Upper lobe of left lung (tissue), 4 donors: ENCODE results near the gene STARD7.
"Not testable (repeated sequence)": the region's sequence is repeated elsewhere in the genome, so short reads cannot be mapped to it uniquely, and the experiment has no call there.

ENCODE experiments used
- CTCF ChIP-seq, 6 experiments: fragments of 450-650 bp in 4 of 6; fragments of 200-600 bp in 2 of 6; sonication (generic) in 2 of 6; IDR thresholded peaks; one replicate each; pipeline ENCODE4 v1.5.1; 2016 to 2019; ENCODE audit warnings: antibody characterized with exemption in 6 of 6
- EP300 ChIP-seq, 4 donors: sonication (generic); formaldehyde crosslinking; IDR thresholded peaks; one replicate each; pipeline ENCODE4 v1.5.1; 2017; ENCODE audit warnings: antibody characterized with exemption in 4 of 4, control low read depth in 2 of 4
- POLR2A ChIP-seq, 4 donors: fragments of 450-650 bp; IDR thresholded peaks; one replicate each; pipeline ENCODE4 v1.5.1; 2016 to 2017; ENCODE audit warnings: antibody characterized with exemption in 4 of 4, mild to moderate bottlenecking in 2 of 4
- POLR2AphosphoS5 ChIP-seq, 2 donors: sonication (generic); formaldehyde crosslinking; IDR thresholded peaks; one replicate each; pipeline ENCODE4 v1.5.1; 2017; ENCODE audit warnings: antibody characterized with exemption in 2 of 2

DNA sequence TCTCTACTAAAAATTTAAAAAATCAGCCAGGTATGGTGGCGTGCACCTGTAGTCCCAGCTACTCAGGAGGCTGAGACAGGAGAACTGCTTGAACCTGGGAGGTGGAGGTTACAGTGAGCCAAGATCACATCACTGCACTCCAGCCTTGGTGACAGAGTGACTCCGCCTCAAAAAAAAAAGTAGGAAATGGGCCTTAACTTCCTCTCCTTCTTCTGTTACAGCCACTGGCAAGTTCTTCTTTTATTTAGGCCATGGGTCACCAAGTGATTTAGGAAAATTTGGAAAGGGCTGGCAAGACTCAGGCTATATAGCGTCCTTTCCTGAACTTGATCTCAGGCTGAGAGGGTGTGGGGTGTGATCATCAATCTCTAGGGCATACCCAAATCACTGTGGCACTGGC, 49.1 kb upstream of the STARD7 start:
- peak in 1 of 4 donors; percentile 32 for TF ChIP-seq POLR2A (IDR thresholded peaks at IDR 0.05)
- not testable (repeated sequence) for TF ChIP-seq CTCF, POLR2AphosphoS5, EP300 (IDR thresholded peaks at IDR 0.05)
